ENCODE measurements around the gene SLC39A11.

DNA sequence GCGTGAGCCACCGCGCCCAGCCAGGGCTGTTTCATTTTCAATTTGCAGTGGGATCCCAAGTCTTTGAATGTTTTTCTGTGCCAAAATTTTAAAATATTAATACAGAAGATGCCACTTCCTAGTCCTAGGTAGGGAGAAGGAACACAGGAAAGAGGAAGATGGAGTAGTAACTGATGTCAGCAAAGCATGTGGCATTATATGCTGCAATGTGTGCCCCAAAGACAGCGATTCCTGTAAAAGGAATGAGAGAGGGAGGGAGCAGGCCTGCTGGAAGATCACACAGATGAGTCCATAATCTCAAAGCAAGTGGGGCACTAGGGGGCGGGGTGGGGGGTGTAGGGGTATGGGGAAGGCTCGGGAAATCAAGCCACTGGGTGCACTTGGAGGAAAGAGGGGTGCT is 48.9 kb upstream of the SLC39A11 start:
- TF ChIP-seq, protein P1, sequence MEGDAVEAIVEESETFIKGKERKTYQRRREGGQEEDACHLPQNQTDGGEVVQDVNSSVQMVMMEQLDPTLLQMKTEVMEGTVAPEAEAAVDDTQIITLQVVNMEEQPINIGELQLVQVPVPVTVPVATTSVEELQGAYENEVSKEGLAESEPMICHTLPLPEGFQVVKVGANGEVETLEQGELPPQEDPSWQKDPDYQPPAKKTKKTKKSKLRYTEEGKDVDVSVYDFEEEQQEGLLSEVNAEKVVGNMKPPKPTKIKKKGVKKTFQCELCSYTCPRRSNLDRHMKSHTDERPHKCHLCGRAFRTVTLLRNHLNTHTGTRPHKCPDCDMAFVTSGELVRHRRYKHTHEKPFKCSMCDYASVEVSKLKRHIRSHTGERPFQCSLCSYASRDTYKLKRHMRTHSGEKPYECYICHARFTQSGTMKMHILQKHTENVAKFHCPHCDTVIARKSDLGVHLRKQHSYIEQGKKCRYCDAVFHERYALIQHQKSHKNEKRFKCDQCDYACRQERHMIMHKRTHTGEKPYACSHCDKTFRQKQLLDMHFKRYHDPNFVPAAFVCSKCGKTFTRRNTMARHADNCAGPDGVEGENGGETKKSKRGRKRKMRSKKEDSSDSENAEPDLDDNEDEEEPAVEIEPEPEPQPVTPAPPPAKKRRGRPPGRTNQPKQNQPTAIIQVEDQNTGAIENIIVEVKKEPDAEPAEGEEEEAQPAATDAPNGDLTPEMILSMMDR (IDR thresholded peaks at IDR 0.05): no peak
- no peak for TF ChIP-seq EZH2 (IDR thresholded peaks at IDR 0.05)
